Neural progenitor cell (in vitro differentiated cells): Measurements from ENCODE around the gene PHF2.

ENCODE experiments used
- EZH2 ChIP-seq: fragments of 200-600 bp; sonication (generic); IDR thresholded peaks from 2 replicates; pipeline ENCODE4 v1.6.1; 2017; ENCODE audit warnings: antibody characterized with exemption, mild to moderate bottlenecking, moderate library complexity
- TF ChIP-seq, protein P1 (sequence below): fragments of 200-600 bp; sonication (generic); IDR thresholded peaks from 2 replicates; pipeline ENCODE4 v1.5.1; 2017; ENCODE audit warnings: antibody characterized with exemption, mild to moderate bottlenecking

GRCh38 chr9:93603906-93604326 lies 27.5 kb downstream of the PHF2 start:
- TF ChIP-seq, protein P1, sequence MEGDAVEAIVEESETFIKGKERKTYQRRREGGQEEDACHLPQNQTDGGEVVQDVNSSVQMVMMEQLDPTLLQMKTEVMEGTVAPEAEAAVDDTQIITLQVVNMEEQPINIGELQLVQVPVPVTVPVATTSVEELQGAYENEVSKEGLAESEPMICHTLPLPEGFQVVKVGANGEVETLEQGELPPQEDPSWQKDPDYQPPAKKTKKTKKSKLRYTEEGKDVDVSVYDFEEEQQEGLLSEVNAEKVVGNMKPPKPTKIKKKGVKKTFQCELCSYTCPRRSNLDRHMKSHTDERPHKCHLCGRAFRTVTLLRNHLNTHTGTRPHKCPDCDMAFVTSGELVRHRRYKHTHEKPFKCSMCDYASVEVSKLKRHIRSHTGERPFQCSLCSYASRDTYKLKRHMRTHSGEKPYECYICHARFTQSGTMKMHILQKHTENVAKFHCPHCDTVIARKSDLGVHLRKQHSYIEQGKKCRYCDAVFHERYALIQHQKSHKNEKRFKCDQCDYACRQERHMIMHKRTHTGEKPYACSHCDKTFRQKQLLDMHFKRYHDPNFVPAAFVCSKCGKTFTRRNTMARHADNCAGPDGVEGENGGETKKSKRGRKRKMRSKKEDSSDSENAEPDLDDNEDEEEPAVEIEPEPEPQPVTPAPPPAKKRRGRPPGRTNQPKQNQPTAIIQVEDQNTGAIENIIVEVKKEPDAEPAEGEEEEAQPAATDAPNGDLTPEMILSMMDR = no peak
- TF ChIP-seq EZH2 = no peak
